HS-27A (cell line): Measurements from ENCODE around the gene PKD2.
A peak's percentile ranks its signal among the peaks of the same experiment; 100 is the strongest.

ENCODE experiments used
- DNase-seq: peaks from one replicate; pipeline ENCODE4 v3.0.0-alpha.2; 2012; ENCODE audit warnings: low read depth, missing footprints

Gene PKD2

DNA sequence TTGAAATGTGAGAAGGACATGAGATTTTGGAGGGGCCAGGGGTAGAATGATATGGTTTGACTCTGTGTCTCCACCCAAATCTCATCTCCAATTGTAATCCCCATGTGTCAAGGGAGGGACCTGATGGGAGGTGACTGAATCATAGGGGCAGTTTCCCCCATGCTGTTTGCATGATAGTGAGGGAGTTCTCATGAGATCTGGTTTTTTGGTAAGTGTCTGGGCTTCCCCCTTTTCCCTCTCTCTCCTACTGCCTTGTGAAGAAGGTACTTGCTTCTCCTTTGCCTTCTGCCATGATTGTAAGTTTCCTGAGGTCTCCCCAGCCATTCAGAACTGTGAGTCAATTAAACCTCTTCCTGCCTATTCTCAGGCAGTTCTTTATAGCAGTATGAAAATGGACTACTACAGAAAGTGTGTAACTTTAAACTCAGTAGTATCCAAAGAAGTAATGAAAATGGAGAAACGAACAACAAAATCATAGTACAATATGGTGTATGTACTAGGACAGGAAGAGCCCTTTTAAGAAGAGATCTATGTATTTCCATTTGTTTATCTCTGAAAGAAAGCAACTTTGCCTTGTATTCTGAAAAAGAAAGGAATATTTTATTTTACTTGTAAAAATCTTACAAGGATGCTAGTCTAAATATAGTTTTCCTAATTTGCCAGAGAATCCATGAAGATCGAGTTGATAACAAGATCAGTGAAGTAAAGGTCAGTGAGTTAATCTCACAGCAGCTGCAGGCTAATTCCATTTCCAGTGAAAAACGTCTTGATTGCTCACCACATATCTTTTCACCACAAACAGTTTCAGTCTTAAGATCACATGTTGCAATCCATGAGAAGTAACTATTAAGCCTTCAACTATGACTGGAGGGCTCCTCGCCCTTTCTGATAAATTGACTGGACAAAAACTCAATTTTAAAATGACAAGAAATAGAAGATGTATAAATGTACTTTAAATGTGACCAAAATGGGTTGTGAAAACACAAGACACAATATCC is 20.5 kb downstream of the PKD2 start:
- DNase-seq, result no peak

DNA sequence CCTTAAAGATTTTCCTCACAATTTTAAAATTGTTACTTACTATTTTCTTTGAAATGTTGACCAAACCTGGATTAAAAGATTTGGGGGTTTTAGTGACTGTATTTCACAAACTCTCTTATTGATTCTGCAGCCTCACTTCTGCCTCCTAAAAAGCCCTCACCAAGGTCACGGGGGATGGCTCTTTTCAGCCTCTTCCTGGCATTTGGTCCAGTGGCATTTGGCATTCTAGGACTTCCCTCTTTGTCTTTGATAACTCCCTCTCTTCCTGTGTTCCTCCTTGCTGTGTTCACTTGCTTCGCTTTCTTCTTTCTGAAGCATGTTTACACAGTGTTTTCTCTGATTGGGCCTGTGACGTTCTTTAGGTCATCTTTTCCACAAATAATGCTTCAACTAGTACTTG is 21.5 kb downstream of the PKD2 start:
- DNase-seq, result no peak

DNA sequence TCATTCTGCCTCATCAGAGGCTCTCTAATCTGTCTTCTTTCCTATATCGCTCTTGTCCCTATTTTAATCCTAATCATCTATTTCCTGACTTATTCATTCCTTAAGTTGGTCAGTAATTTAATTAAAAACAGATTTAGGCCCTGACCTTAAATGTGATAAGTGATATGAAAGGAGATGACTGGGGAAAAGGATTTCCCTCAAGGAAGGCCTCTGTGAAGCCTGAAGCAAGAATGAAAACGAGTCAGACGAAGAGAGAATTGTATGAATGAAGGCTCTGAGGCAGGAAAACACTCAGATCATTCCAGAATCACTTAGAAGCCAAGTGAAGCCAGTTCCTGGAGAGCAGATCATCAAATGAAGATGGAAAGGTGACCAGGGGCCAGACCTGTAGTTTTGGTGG is 22.1 kb downstream of the PKD2 start:
- no peak for DNase-seq

DNA sequence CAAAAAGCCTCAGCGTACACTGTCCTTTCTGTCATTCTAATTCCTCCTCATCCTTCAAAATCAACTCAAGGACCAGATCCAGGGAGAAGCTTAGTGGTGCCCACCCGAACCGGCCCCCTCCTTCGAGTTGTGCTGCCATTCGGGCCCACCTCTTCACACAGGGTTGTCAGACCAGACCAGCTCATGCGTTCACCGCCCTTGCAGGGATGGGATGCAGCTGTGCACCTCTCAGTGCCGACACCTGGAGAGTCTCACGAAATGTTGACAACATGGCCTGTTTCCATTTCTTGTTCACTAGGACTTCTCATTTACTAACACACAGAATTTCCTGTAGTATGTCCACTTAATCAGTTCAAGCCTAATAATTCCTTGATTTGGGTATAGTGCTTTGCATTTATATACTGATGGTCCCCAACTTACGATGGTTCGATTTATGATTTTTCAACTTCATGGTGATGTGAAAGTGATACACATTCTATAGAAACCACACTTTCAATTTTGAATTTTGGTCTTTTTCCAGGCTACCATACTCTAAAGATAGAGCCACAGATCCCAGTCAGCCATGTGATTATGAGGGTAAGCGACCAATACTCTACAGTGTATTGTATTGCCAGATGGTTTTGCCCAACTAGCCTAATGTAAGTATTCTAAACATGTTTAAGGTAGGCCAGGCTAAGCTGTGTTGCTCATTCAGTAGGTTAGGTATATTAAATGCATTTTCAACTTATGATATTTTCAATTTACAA is 23.3 kb downstream of the PKD2 start:
- DNase-seq, result no peak

DNA sequence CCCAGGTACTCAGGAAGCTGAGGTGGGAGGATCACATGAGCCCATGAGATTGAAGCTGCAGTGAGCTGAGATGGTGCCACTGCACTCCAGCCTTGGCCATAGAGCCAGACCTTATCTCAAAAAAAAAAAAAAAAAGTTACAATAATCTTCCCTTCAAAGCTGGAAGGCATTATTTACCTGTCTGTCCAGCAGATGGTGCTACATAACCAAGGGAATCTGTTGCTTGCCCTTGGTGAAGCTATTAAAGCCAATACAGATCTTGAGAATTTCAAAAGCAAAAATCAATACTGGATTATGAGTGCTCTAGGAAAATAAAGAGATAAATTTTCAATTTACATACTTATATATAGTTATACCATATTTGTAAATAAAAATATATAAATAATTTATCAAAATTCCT is 25.9 kb downstream of the PKD2 start:
- DNase-seq, result no peak

DNA sequence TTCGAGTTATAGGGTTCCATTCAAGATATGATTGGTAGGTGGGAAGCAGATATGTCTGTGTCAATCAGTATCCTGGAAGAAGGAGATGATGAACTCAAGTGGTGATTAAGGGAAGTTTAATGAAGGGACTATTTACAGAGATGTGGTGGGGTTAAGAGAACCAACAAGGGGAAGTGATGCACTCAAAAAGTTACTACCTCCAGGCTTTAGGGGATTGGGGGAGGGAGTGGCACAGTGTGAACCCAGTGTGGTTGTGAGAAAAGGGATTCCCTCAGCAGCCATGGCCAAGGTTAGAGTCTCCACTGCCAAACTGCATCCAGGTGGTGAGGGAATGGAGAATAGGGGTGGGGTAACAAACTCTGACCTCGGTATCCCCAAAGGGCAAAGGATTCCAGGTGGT is 27.9 kb downstream of the PKD2 start:
- DNase-seq, result no peak

DNA sequence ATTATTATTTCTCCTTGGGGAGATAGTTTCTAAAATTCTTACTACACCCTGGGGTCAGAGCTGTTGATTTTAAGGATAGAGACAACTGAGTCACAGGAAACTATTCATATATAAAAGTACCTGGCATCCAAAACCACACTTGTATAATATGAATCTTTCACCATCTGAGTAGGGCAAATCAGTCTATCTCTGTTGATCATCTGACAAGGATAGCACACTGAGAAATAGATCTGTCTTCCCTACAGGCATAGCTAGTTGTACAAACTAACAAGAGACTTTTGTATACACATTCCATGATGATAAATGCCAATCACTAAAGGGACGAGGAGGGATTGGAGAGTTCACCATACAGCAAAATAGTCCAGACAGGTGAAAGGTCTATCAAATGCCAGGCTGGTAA is 30.0 kb downstream of the PKD2 start:
- DNase-seq, result no peak

DNA sequence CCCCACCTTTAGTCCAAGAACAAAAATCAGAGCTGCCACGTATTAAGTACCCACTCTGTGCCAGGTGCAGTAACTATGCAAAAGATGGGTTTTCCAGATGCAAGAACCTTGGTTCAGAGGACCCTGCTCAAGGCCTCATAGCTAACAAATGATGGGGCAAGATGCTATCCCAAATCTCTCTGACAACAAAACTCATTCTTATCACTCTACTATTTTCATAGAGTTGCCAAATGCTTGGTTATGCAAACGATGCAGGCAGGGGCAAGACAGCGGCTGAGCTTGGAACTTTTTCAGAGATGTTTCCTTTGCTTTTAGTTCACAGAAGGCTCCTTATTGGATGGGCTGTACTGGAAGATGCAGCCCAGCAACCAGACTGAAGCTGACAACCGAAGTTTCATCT is 30.5 kb downstream of the PKD2 start:
- no peak for DNase-seq

DNA sequence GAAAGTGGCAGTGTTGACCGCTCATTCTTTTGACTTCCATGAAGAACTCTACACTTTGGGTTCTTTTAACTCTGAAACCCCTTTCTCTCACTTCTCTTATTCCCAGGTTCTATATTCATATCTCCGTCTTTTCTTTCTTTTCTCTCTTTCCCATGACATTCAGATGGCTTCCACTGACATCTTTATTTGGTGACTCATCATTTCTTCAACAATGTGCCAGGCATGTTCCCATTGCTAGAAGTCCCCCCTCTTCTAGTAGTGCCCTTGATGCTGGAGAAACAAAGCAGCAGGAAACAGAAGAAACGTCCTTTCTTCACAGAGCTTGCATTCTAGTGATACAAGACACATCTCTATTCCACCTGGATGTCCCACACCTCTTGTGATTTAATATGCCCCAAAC is 33.3 kb downstream of the PKD2 start:
- DNase-seq, result no peak

DNA sequence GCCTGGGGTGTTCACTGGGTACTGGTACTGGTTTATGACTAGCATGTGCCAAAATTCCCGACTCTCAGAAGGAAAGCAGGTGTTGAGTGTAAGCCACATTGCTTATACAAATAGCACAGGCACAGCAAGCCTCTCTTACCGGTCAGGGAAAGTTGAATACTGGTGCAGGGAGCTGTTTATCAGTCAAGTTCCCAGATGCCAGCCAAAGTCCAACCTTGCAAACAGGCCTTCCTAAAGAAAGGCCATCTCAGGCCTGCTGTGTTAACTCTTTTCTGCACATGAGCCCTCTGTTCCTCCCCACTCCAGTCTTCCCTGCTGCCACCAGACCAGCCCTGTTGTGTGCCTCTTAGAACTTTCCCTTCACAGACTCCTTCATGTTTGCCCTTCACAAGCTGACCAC is 34.2 kb downstream of the PKD2 start:
- no peak for DNase-seq

DNA sequence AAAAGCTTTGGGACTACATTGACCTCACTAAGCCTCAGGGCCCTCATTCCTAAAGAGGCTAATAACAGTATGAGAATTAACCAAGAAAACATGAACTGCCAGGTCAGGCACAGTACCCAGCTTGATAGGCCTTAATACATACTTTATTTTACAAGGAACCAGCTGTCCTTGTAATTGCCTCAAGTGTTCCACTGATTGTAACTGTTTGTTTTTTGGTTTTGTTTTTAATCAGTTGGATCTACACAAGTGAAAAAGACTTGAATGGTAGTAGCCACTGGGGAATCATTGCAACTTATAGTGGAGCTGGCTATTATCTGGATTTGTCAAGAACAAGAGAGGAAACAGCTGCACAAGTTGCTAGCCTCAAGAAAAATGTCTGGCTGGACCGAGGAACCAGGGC is 35.6 kb downstream of the PKD2 start:
- DNase-seq, result no peak

DNA sequence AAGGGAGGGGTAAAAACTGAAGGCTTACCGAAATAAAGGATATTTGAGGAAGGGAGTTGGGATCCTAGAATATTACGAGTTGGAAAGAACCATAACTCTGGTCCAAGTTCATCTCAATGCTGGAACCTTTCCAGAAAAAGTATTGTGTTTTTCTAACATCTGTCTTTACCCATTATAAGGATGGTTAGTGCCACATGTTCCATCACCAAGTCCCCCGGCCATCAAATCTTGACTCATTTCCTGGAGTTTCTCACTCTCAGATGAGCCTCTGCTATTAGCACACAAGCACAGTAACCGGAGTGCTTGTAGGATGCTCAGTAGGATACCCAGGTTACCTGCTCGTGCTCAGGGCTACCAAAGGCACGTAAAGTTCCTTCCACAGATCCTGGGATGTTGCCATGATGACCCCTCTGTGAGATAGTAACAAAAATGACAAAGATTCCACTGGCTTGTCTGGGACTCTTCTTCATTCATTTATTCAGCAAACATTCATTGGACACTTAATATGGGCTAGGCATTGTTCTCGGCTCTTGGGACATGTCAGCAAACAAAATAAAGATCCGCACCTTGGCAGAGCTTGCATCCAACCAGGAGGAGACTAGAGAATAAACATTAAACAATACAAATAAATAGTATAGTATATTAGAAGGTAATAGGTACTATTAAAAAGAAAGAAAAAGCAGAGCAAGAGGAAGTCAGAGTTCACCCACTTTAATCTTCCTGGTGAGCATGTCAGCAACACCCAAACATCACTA is 36.3 kb downstream of the PKD2 start:
- no peak for DNase-seq

DNA sequence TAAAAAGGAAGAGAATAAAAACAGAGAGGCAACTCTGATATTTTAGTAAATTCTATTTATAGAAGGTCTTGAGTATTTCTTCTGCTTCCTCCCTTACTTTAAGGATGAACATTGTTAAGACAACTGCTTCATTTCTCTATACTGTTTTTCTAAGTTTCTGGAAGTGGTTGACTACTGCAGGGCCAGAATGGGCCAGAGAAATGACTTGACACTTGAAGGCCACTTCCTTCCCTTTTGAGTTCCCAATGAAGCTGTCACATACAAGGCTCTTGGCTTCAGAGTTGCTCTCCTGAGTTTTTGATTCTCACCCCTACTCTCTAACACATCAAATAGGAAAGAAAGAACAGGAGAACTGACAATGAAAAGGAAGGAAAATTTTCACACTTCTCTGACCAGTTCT is 37.6 kb downstream of the PKD2 start:
- no peak for DNase-seq

DNA sequence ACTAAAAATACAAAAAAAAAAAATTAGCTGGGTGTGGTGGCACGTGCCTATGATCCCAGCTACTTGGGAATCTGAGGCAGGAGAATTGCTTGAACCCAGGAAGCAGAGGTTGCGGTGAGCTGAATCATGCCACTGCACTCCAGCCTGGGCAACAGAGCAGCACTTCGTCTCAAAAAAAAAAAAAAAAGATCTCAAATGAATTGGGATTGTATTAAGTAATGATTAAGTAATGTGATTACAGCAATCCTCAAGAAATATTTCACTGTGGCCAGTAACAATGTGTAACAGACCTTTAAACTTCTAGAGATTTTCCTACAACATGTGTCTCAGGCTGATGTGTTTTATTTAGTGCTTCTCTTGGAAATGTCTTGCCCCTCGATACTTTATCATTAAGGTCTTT is 46.8 kb downstream of the PKD2 start:
- no peak for DNase-seq

DNA sequence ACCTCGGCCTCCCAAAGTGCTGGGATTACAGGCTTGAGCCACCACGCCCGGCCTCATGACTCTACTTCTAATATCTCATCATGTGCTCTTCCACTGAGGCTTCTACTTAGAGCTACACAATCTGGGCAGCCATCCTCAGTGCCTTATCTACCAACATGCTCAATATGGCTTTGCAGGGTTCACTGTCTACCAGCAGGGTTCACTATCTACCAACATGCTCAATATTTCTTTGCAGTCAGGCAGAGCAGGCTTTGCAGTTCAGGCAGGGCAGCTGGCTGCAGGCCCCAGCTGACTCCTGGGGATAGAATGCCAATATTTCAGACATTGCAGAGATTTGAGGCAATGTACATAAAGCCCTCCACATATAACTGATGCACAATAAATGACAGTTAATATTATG is 47.5 kb downstream of the PKD2 start:
- peak; percentile 3 for DNase-seq

DNA sequence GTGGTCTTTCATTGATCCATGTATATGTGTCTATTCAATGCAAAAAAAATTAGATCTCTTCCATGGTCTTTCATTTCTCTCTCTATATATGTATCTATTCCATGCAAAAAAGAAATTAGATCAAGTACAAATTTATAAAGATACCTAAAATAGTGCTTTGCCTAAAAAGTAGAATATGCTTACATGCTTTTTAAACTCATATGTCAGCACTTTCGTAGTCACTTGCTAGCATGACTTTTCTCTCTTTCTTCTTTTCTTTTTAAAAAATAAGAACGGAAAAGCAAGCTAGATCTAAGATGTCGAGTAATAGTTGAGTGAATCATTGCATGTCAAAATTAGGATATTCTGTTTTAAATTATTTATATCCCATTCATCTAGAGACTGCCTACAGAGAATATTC is 50.9 kb downstream of the PKD2 start:
- no peak for DNase-seq

DNA sequence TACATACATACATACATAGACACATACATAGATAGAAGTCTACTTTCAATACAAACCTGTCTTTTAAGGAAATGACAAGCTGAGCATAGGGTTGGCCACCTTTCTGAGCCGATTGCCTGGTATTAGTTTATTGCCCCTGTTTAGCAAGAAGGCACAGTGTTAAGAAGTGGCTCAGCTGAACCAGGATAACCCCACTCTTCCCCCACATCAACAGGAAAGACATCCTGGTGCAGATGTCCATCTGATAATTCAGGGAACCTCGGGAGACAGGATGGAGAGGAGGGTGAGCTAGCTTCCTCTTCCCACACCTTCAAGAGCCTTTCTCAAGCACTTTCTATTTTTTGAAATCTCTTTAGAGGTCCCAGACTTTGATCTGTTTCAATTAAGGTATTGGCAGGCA is 52.3 kb downstream of the PKD2 start:
- DNase-seq, result no peak

DNA sequence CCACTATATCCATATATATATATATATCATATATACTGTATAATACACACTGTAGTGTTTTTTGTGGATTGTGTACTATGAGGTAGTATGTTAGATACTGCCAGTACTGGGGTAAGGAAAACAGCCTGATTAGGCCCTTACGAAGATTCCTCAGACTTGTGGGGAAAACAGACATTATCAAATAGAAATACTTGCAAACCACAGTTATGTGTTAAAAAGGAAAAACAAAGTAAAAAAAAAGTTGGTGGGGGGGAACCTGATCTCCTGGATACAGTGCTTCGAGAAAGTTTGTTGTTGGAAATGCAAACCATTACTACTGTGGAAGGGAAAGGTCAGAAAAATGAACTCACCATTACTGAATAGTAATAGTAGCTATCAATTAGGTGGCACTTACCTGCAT is 53.0 kb downstream of the PKD2 start:
- no peak for DNase-seq

DNA sequence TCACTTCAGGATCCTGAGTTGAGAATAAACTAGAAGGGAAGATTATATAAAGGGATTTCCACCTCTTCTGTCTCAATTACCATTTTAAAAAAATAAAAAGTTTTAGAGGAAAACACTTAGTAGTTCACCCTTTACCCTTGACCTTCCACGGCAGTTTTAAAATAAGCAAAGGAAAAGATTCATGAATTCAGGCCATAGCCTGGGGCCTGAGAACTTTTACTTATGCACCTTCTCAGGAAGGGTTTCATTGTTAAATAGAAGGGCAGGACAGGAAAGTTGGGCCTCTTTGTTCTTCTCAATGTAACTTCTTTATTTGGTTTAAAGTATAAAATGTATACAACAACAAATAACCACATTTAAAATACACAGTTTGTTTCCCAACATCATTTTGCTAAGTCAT is 54.9 kb downstream of the PKD2 start:
- DNase-seq, result no peak

DNA sequence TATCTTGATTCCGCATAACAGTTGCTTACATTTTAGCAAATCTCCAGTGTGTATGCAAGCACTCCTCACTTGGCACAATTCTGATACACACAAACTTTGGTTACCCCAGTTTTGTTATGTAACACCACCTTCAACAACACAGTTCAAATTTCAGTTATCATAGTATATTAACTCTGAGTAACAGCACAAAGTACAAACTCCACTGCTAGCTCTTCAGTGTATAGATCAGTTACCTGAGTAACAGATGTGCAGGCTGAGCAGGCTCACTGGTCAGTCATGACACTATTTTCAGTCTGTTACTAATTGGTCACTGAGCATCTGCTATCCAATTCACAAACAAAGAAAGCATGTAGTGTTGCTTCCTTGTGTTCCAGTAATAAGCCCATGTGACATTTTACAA is 55.4 kb downstream of the PKD2 start:
- DNase-seq, result no peak

DNA sequence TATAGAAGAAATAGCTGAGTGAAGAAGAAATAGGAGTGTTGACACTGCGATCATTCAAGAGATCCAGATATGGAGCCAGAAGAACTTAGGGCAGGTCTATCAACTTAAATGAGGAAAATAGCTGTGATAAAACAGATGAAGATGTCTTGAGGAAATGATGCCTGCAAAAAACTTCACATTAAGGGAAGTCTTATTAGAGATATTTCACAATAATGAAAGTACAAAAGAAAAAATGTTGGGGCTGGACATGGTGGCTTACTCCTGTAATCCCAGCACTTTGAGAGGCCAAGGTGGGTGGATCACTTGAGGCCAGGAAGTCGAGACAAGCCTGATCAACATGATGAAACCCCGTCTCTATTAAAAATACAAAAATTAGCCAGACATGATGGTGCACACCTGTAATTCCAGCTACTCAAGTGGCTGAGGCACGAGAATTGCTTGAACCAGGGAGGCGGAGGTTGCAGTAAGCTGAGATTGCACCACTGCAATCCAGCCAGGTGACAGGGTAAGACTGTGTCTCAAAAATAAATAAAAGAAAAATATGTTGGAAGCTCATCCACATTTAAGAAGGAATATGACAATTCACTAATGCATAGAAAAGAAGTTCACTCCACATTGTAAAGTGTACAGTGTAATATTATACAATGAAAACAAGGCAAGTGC is 56.3 kb downstream of the PKD2 start:
- no peak for DNase-seq

DNA sequence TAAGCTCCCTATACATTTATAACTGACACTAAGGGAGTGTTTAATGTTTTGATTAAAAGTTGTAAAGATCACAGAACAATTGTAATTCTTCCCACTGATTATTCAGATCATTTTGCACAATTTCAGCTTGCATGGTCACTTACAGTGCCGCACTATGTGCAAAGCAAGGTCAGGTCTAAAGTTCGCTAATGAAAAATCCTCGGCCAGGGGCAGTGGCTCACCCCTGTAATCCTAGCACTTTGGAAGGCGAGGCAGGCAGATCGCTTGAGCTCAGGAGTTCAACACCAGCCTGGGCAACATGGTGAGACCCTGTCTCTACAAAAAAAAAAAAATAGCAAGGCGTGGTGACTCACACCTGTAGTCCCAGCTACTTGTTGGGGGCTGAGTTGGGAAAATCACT is 57.0 kb downstream of the PKD2 start:
- DNase-seq, result no peak
